Right atrium auricular region (tissue), 2 donors: ENCODE results near the gene PDE11A. TPM values are rescaled to one million over a fixed set of nuclear protein-coding genes. Genes with fewer than 3 reads are reported as not detected.

Source experiments
- DNase-seq: peaks from one replicate; pipeline ENCODE4 v3.0.0-alpha.2; 2019; ENCODE audit warnings: low spot score
- H3K27ac ChIP-seq, 2 donors: fragments of 200-600 bp; sonication (generic); 1 replicate in 1 of 2; 2 replicates in 1 of 2; pipeline ENCODE4 v1.5.1; 2016 to 2019
- H3K27me3 ChIP-seq, 2 donors: fragments of 200-600 bp; sonication (generic); one replicate each; pipeline versions ENCODE4 v1.5.1 to v1.6.0; 2017 to 2019
- H3K36me3 ChIP-seq: fragments of 200-600 bp; sonication (generic); one replicate; pipeline ENCODE4 v1.5.1; 2016
- H3K4me1 ChIP-seq, 2 donors: fragments of 200-600 bp; sonication (generic); one replicate each; pipeline versions ENCODE4 v1.5.1 to v1.6.0; 2017 to 2019
- H3K4me3 ChIP-seq, 2 donors: fragments of 200-600 bp; sonication (generic); 1 replicate in 1 of 2; 2 replicates in 1 of 2; pipeline ENCODE4 v1.5.1; 2017 to 2019; ENCODE audit warnings: mild to moderate bottlenecking in 1 of 2, moderate library complexity in 1 of 2
- H3K9me3 ChIP-seq, 2 donors: fragments of 200-600 bp; sonication (generic); one replicate each; pipeline ENCODE4 v1.5.1; 2019
- total RNA-seq, 2 donors: library from RNA; depleted of rRNA; stranded (reverse); fragments of >200 nt; gene quantifications; one replicate each; pipeline ENCODE4 v1.1.0, GENCODE V29; 2016
- TF ChIP-seq, protein P1 (sequence below), 2 donors: fragments of 200-600 bp; sonication (generic); IDR thresholded peaks; one replicate each; pipeline ENCODE4 v1.5.1; 2019; ENCODE audit warnings: antibody characterized with exemption in 2 of 2

Gene PDE11A
- total RNA-seq, 2 donors from 2014 or later: 1.2 TPM; not detected in 1

DNA sequence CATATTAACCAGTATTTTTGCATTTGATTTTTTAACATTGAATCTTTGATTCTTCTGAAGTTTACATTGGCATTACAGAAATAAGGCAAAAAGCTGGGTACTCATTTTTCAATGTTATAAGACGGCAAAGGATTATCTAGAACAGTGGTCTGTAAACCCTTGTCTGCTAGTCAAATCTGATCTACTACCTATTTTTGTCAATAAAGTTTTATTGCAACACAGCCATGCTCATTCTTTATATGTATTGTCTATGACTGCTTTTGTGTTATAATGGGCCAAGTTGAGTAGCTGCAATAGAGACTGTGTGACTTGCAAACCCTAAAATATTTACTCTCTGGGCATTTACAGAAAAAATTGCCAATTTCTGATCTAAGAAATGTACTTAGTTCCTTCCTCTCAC is 181.0 kb downstream of the PDE11A start:
- no peaks in the 10 kb centered on the region for H3K27me3 ChIP-seq
- no peaks in the 10 kb centered on the region for H3K4me1 ChIP-seq
- H3K9me3 ChIP-seq: no peaks in the 10 kb centered on the region
- TF ChIP-seq, protein P1, sequence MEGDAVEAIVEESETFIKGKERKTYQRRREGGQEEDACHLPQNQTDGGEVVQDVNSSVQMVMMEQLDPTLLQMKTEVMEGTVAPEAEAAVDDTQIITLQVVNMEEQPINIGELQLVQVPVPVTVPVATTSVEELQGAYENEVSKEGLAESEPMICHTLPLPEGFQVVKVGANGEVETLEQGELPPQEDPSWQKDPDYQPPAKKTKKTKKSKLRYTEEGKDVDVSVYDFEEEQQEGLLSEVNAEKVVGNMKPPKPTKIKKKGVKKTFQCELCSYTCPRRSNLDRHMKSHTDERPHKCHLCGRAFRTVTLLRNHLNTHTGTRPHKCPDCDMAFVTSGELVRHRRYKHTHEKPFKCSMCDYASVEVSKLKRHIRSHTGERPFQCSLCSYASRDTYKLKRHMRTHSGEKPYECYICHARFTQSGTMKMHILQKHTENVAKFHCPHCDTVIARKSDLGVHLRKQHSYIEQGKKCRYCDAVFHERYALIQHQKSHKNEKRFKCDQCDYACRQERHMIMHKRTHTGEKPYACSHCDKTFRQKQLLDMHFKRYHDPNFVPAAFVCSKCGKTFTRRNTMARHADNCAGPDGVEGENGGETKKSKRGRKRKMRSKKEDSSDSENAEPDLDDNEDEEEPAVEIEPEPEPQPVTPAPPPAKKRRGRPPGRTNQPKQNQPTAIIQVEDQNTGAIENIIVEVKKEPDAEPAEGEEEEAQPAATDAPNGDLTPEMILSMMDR (IDR thresholded peaks at IDR 0.05): no peak
- H3K36me3 ChIP-seq: no peaks in the 10 kb centered on the region
- no peak for DNase-seq
- H3K4me3 ChIP-seq: no peak overlapping the region
- no peak overlapping the region for H3K27ac ChIP-seq

DNA sequence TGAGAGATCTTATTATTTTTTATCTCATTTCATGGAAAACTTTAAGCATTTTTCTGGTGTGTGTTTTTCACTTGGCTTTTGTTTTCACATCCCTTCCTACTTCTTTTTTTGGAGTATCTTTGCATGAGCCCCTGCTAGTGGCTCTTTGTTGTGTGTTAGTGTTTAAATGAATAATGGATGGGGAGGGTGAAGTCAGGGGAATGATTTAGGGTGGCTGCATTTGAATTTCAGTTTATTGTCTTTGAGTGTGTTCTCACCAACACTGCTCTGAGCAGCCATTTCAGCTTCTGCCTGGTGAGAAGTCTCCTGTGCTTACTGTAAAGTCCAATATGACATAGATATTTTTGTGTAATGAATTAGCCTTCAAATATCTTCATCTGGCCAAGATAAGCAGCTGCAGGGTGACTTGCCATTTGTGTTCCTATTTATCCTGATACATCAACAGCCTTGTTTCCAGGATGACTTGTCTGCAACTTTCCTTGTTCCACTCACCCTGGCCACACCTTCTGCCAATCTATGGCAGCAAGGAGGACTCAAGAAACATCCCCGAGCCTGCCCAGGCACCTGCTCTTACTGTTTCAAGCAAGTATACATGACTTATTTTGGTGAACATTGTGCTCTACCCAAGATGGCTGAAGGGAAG is 182.6 kb downstream of the PDE11A start:
- H3K4me1 ChIP-seq: no peaks in the 10 kb centered on the region
- DNase-seq: no peak
- H3K36me3 ChIP-seq: no peaks in the 10 kb centered on the region
- H3K4me3 ChIP-seq: no peak overlapping the region
- no peaks in the 10 kb centered on the region for H3K27me3 ChIP-seq
- H3K27ac ChIP-seq: no peak overlapping the region
- no peaks in the 10 kb centered on the region for H3K9me3 ChIP-seq
- TF ChIP-seq, protein P1 (IDR thresholded peaks at IDR 0.05): no peak

DNA sequence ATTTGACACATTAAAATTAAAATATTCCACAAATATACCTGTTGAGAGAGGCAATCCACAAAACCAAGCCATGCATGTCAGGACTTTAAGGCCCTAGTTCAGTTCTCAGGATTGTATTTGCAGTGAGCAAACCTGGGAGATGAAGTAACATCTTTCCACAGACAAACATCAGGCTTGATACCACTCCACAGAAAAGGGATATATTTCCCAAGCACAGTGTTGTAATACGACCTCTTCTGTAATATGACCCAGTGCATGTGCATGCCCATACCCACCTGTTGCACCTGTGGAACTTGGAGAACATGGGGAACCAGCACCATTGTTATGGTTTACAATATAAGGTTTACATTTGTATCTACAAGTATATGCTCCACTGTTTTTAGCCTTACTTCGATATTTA is 184.0 kb downstream of the PDE11A start:
- no peak for DNase-seq
- H3K4me1 ChIP-seq: no peaks in the 10 kb centered on the region
- H3K27me3 ChIP-seq: no peaks in the 10 kb centered on the region
- H3K9me3 ChIP-seq: no peaks in the 10 kb centered on the region
- no peaks in the 10 kb centered on the region for H3K36me3 ChIP-seq
- H3K27ac ChIP-seq: no peak overlapping the region
- no peak overlapping the region for H3K4me3 ChIP-seq
- TF ChIP-seq, protein P1 (IDR thresholded peaks at IDR 0.05): no peak

DNA sequence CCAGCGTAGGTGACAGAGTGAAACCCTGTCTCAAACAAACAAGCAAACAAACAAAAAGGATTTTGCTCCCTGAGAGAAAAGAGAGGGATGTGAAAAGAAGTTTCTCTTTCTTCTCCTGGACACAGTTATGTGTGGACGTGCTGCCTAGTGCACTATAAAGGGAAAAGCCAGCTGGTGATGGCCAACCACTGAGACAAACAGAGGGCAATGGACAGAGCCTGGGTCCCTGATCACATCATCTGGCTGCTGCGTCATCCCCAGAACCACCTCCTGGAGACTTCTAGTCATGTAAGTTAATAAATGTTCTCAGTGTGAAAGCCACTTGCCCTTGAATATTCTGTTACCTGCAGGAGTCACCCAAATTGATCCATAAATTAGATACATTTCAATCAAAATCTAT is 184.9 kb downstream of the PDE11A start:
- no peaks in the 10 kb centered on the region for H3K9me3 ChIP-seq
- no peak for DNase-seq
- H3K36me3 ChIP-seq: no peaks in the 10 kb centered on the region
- H3K4me3 ChIP-seq: no peak overlapping the region
- no peak overlapping the region for H3K27ac ChIP-seq
- TF ChIP-seq, protein P1 (IDR thresholded peaks at IDR 0.05): no peak
- H3K27me3 ChIP-seq: no peaks in the 10 kb centered on the region
- H3K4me1 ChIP-seq: peaks cover 0 to 7% of the 10 kb centered on the region in 2 donors

DNA sequence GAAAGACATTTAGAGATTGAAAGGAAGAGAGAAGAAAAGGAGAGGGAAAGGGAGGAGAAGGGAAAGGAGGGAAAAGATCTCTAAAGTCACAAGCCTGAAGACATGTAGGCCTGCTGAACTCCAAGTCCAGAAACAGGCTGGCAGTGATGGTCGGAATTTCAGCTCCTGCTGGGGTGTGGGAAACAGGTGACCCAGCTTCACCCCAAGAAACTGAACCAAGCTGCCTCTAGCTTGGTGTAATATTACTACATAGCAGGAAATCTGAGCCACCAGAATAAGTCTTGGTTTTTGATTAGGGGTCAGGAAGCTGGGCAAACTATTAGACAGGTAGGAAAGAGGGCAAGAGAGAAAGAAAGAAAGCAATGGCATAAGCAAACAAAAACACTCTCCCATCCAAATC is 185.8 kb downstream of the PDE11A start:
- Histone ChIP-seq H3K9me3 (no peaks in the 10 kb centered on the region), H3K4me1 (peaks cover 0 to 13% of the 10 kb centered on the region in 2 donors), H3K27me3 (no peaks in the 10 kb centered on the region), H3K36me3 (no peaks in the 10 kb centered on the region), H3K27ac (no peak overlapping the region), H3K4me3 (no peak overlapping the region)
- TF ChIP-seq, protein P1 (IDR thresholded peaks at IDR 0.05): no peak
- no peak for DNase-seq
